ENCODE results near the gene TMEM54.

TMEM54 gene

GRCh38 chr1:32863218-32863880 is 37.8 kb downstream of the TMEM54 start:
- H3K4me3 ChIP-seq (ENCODE audit: low read depth, low read length), result no peak overlapping the region
- no peak for TF ChIP-seq CTCF (IDR thresholded peaks at IDR 0.05; ENCODE audit: low read depth, low read length, missing control alignments)
- DNase-seq (ENCODE audit: low read depth), result no peak

GRCh38 chr1:32861904-32862695 is 39.1 kb downstream of the TMEM54 start:
- DNase-seq (ENCODE audit: low read depth), result no peak
- TF ChIP-seq CTCF (IDR thresholded peaks at IDR 0.05; ENCODE audit: low read depth, low read length, missing control alignments), result no peak
- no peak overlapping the region for H3K4me3 ChIP-seq (ENCODE audit: low read depth, low read length)

- no peak for TF ChIP-seq CTCF (IDR thresholded peaks at IDR 0.05; ENCODE audit: low read depth, low read length, missing control alignments)
- DNase-seq (ENCODE audit: low read depth), result no peak
- H3K4me3 ChIP-seq (ENCODE audit: low read depth, low read length), result no peak overlapping the region
Measured at GRCh38 chr1:32860566-32860965, 40.6 kb downstream of the TMEM54 start.

- DNase-seq (ENCODE audit: low read depth), result no peak
- TF ChIP-seq CTCF (IDR thresholded peaks at IDR 0.05; ENCODE audit: low read depth, low read length, missing control alignments), result no peak
Measured at GRCh38 chr1:32859915-32860314, 41.3 kb downstream of the TMEM54 start.

GRCh38 chr1:32858791-32859190 is 42.4 kb downstream of the TMEM54 start:
- TF ChIP-seq CTCF (IDR thresholded peaks at IDR 0.05; ENCODE audit: low read depth, low read length, missing control alignments), result no peak
- DNase-seq (ENCODE audit: low read depth), result no peak
- H3K4me3 ChIP-seq (ENCODE audit: low read depth, low read length), result no peak overlapping the region

More at GRCh38 chr1:32859915-32860314, 41.3 kb downstream of the TMEM54 start:
- no peak overlapping the region for H3K4me3 ChIP-seq (ENCODE audit: low read depth, low read length)

- H3K4me3 ChIP-seq (ENCODE audit: low read depth, low read length), result no peak overlapping the region
- no peak for DNase-seq (ENCODE audit: low read depth)
- no peak for TF ChIP-seq CTCF (IDR thresholded peaks at IDR 0.05; ENCODE audit: low read depth, low read length, missing control alignments)
Measured at GRCh38 chr1:32858136-32858535, 43.1 kb downstream of the TMEM54 start.
